ENCODE results near the gene TSPEAR. TPM values are rescaled to one million over a fixed set of nuclear protein-coding genes. Genes with fewer than 3 reads are reported as not detected.
"Not testable (repeated sequence)": the region's sequence is repeated elsewhere in the genome, so short reads cannot be mapped to it uniquely, and the experiment has no call there.

The TSPEAR gene
- total and polyA plus RNA-seq, 2 donors (not counting 1 experiment from before 2014, with no cell fraction given) = not detected

GRCh38 chr21:44627181-44627822 lies 84.1 kb downstream of the TSPEAR start:
- H4K20me1 ChIP-seq (ENCODE audit: control insufficient read depth, insufficient read depth, low read length, poor library complexity, severe bottlenecking); H3K27ac ChIP-seq (ENCODE audit: low read length in 2 of 2); H3K4me1 Mint-ChIP-seq; H3K4me2 ChIP-seq (replicated peaks; ENCODE audit: low read depth, low read length, poor library complexity, severe bottlenecking); POLR2A ChIA-PET; H3K36me3 ChIP-seq (replicated peaks in 1 of 2; ENCODE audit: control extremely low read depth in 1 of 2, control insufficient read depth in 1 of 2, extremely low read depth in 1 of 2, insufficient read depth in 2 of 2, low read length in 1 of 2); DNase-seq; H3K4me3 Mint-ChIP-seq; CTCF ChIA-PET; H3K9ac ChIP-seq (ENCODE audit: low read length); H3K4me1 ChIP-seq (ENCODE audit: control insufficient read depth in 2 of 2, insufficient read depth in 2 of 2, low read length in 2 of 2); H3K27me3 Mint-ChIP-seq; H3K27ac Mint-ChIP-seq; intact Hi-C loops (cut with micrococcal nuclease); H2AFZ ChIP-seq (ENCODE audit: insufficient read depth, low read depth, low read length, poor library complexity, severe bottlenecking); H3K79me2 ChIP-seq (ENCODE audit: control insufficient read depth, insufficient read depth, low read length); H3K4me3 ChIP-seq (ENCODE audit: control extremely low read depth in 1 of 5, extremely low read depth in 1 of 5, insufficient read depth in 1 of 5, low read depth in 2 of 5, low read length in 4 of 5); ATAC-seq (ENCODE audit: low read depth): not testable (repeated sequence)
- 91% methylated on average over 20 of the region's 20 CpGs for WGBS (ENCODE audit: insufficient coverage)
- Histone ChIP-seq H3K27me3 (replicated peaks in 1 of 4; ENCODE audit: control extremely low read depth in 1 of 4, control insufficient read depth in 3 of 4, insufficient read depth in 4 of 4, low read length in 3 of 4) (peaks cover 0 to 20% (median 0%) of the 10 kb centered on the region in 4 experiments), H3K9me3 (ENCODE audit: control extremely low read depth in 1 of 3, control insufficient read depth in 2 of 3, insufficient read depth in 1 of 3, low read length in 2 of 3) (peaks cover 0 to 55% (median 37%) of the 10 kb centered on the region in 3 donors)
- H3K9me3 Mint-ChIP-seq (ENCODE audit: insufficient read depth) = peaks cover 23% of the 10 kb centered on the region

GRCh38 chr21:44626673-44627143 lies 84.7 kb downstream of the TSPEAR start, which contains the start of gene KRTAP10-9:
KRTAP10-9 (plus strand) TSS chr21:44627093; CDS start chr21:44627172, 79 bp downstream.
- POLR2A ChIA-PET = no interaction called here
- WGBS (ENCODE audit: insufficient coverage) = 55% methylated on average over 7 of the region's 7 CpGs
- H3K4me2 ChIP-seq (replicated peaks; ENCODE audit: low read depth, low read length, poor library complexity, severe bottlenecking) = no peak within 1 kb of the TSS
- TF ChIP-seq CTCF (IDR thresholded peaks at IDR 0.05) = no peak
- H3K4me1 ChIP-seq (ENCODE audit: control insufficient read depth in 2 of 2, insufficient read depth in 2 of 2, low read length in 2 of 2) = peaks cover 2 to 3% of the 10 kb centered on the region in 2 donors
- CTCF ChIA-PET = no interaction called here
- Mint-ChIP-seq H3K4me3 (no peak within 1 kb of the TSS), H3K4me1 (peaks cover 4% of the 10 kb centered on the region), H3K27me3 (peaks cover 6% of the 10 kb centered on the region), H3K9me3 (ENCODE audit: insufficient read depth) (peaks cover 22% of the 10 kb centered on the region), H3K27ac (no peak within 1 kb of the TSS)
- DNase-seq (no peak), ATAC-seq (ENCODE audit: low read depth) (no peak)
- no peaks in the 10 kb centered on the region for H4K20me1 ChIP-seq (ENCODE audit: control insufficient read depth, insufficient read depth, low read length, poor library complexity, severe bottlenecking)
- no peaks in the 10 kb centered on the region for H3K79me2 ChIP-seq (ENCODE audit: control insufficient read depth, insufficient read depth, low read length)
- peaks cover 0 to 53% (median 33%) of the 10 kb centered on the region in 3 donors for H3K9me3 ChIP-seq (ENCODE audit: control extremely low read depth in 1 of 3, control insufficient read depth in 2 of 3, insufficient read depth in 1 of 3, low read length in 2 of 3)
- no peaks in the 10 kb centered on the region for H3K36me3 ChIP-seq (replicated peaks in 1 of 2; ENCODE audit: control extremely low read depth in 1 of 2, control insufficient read depth in 1 of 2, extremely low read depth in 1 of 2, insufficient read depth in 2 of 2, low read length in 1 of 2)
- intact Hi-C loops (cut with micrococcal nuclease) = no loop called here
- no peak within 1 kb of the TSS for H3K9ac ChIP-seq (ENCODE audit: low read length)
- H3K4me3 ChIP-seq (ENCODE audit: control extremely low read depth in 1 of 5, extremely low read depth in 1 of 5, insufficient read depth in 1 of 5, low read depth in 2 of 5, low read length in 4 of 5) = no peak within 1 kb of the TSS
- no peak within 1 kb of the TSS for H2AFZ ChIP-seq (ENCODE audit: insufficient read depth, low read depth, low read length, poor library complexity, severe bottlenecking)
- H3K27me3 ChIP-seq (replicated peaks in 1 of 4; ENCODE audit: control extremely low read depth in 1 of 4, control insufficient read depth in 3 of 4, insufficient read depth in 4 of 4, low read length in 3 of 4) = peaks cover 0 to 20% (median 0%) of the 10 kb centered on the region in 4 experiments
- H3K27ac ChIP-seq (ENCODE audit: low read length in 2 of 2) = no peak within 1 kb of the TSS

All from B cell (primary cell).